Ammon's horn (tissue), 1 donor: Measurements from ENCODE around the gene DDHD1.

ENCODE experiments used
- DNase-seq: peaks from one replicate; pipeline ENCODE4 v3.0.0-alpha.2; 2016; ENCODE audit warnings: low spot score

Gene DDHD1

DNA sequence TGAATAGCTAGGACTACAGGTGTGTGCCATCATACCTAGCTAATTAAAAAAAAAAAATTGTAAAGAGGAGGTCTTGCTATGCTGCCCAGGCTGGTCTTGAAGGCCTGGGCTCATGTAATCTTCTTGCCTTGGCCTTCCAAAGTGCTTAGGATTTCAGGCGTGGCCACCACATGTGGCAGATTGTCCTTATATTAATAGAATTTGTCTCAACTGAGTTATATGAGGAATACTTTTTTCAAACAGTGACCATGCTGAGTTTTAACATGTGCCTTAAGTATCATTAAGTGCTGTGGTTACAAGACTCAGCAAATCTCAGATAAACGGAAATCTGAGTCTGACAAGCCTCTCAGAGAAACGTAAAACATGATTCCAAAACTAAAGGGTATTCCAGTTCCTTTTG is 119.1 kb downstream of the DDHD1 start:
- no peak for DNase-seq

GRCh38 chr14:53032838-53033390 is 120.2 kb downstream of the DDHD1 start:
- no peak for DNase-seq

GRCh38 chr14:53032161-53032803 is 120.8 kb downstream of the DDHD1 start:
- peak; percentile 58 for DNase-seq

DNA sequence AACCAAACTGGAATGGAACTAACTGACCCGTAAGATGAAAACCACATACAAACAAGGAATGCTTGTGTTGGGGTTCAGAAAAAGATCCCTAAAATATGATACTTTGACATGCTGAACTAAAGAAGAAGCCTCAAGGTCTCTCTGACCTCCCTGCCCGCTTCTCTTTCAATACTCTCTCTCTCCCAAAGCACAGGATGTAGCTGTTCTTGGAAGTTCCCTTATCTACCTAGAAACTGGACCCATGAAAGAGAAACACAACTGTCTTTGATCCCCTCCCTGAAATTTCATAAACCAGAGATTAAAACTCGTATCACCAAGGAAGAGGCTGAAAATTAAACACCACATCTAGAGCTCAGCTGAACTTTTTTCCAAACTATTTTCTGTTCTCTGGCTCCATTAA is 125.6 kb downstream of the DDHD1 start:
- DNase-seq: no peak

- DNase-seq: peak; percentile 31
Observed at GRCh38 chr14:53027041-53027440, 126.1 kb downstream of the DDHD1 start.

DNA sequence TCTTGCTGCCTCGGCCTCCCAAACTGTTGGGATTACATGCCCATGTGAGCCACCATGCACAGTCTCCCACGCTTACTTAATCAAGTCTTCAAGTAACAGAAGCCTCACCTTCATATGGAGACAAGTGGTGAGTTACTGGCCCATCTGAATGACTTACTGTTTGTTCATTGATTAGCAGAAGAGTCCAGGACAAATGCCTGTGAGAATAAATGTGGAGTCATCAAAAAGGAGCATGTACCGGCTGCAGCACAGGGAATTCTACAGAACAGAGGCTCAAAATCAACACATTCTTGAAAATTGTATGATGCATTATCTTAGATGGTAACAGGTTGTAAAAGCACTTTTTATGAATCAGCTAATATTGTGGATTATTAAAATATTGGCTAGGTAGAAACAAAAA is 129.8 kb downstream of the DDHD1 start:
- DNase-seq: no peak

DNA sequence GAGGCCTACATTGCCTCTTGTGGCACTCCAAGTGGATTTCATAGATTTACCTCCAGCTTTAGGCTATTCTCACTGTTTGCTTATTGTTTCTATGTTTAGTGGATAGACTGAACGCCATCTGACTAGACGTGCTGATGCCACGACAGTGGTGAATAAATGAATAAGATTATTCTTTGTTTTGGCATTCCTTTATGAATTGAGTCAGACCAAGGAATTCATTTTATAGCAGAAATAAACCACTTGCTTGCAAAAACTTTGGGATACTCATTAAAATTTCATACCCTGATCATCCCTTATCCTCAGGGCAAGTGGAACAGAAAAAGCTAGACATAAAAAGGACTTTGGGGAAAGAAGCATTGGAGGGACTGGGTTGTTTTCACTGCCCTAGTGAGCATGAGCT is 130.5 kb downstream of the DDHD1 start:
- DNase-seq: no peak

DNA sequence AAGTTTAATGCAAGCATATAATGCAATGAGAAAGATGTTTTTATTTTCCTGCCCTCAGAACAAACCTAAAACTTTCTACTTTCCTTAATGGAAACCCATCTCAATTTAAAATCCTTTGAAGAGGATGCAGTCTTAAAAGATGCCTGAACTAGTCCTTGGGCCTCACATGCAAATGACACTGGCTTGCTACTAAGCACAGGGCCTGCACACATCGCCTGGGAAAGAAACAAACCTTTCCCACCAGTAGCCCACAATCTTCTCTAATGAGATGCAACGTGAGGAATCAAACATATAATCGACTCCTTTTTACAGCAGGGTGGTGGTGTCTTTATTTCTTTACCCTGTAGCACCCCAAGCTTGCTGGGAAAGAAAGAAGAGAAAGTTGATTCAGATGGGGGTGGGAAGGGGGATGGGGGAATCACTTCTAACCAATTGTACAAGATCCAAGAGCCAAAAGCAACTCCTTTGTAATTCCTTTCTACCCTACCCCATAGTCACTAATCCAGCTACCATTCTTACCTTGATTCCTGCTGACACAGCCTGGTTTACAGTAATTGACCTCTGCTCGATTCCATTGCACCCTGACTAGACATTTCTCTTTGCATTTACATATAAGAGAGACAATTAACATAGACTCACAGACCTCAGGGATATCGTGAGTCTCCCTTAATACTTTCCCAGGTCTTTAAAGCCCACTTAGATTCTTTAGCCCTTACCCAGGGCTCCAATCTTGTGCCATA is 132.8 kb downstream of the DDHD1 start:
- DNase-seq: no peak

GRCh38 chr14:53019406-53019805 is 133.7 kb downstream of the DDHD1 start:
- no peak for DNase-seq

- no peak for DNase-seq
Observed at GRCh38 chr14:53017837-53018236, 135.3 kb downstream of the DDHD1 start.

GRCh38 chr14:53016919-53017318 is 136.2 kb downstream of the DDHD1 start:
- no peak for DNase-seq

- no peak for DNase-seq
Observed at GRCh38 chr14:53016491-53016890, 136.6 kb downstream of the DDHD1 start.

DNA sequence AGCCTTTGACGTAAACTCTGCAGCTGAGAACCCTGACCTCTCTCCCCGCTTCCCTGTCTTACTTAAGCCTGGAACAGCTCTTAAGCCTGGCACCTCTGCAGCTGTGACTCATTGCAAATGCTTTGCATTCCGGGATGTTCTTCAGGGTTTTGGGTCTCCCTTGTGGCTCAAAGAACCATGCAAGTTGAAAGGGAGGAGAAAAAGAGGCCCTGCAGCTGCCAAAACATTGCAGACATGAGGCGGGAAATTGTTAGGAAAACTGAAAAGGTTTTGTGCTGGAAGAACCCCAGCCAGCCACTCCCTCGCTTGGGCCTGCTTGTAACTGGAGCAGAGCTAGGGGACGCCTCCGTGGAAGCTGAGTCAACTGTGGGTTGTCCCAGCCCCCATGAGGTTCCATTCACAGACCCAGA is 142.1 kb downstream of the DDHD1 start:
- peak; percentile 12 for DNase-seq

DNA sequence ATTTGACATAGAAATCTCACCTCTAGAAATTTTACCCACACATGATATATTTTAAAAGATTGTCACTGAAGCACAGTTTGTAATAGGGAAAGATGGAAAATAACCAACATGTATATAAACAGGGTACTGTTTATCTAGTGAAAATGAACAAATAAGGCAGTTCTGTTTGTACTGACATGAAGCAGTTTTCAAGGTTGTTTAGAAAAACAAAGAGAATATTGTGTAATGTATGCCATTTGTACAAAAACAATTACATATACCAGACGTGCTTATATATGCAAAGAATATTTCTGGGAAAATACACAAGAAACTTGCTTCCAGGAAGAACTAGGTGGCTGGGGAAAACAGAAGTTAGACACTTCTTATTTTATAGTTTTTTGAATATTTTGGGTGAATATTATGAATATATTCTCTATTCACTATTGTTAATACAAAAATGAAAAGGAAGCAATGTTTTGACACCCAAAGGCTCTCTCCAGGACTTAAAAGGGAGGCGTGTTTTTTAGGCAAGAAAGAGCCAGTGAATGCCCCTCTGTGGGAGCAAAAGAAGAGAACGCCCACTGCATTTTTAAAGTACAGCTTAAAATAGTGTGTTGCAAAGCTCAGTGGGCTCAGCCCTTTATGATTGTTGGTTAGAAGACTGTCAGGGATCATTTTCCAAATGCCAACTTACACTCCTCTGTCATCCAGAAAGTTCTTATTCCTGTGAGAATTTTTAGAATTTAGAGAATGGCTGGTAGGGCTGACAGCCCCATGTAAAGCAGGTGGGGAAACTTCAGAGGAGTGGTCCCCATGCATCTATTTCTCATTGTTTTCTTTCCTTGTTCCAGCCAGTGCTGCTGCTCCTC is 142.7 kb downstream of the DDHD1 start:
- DNase-seq: no peak

GRCh38 chr14:53006931-53007562 is 146.1 kb downstream of the DDHD1 start:
- no peak for DNase-seq

- no peak for DNase-seq
Observed at GRCh38 chr14:53004976-53005375, 148.1 kb downstream of the DDHD1 start.

DNA sequence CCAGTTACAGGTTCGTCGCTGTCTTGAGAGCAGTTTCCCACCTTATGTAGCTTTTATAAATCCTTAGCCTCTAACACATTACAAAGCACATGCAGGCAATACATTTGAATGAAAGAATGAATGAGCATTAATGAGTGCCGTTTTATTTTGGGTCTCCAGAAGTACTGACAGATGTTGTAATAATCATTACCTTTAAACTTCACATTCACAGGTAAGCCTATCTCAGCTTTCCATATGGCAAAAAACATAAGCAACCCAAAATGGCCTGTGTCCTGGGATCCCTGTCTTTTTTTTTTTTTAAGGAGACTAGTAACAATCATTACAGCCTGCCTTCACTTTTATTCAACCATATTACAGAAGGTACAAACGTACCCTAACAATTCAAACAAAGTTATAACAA is 149.3 kb downstream of the DDHD1 start:
- DNase-seq: no peak

DNA sequence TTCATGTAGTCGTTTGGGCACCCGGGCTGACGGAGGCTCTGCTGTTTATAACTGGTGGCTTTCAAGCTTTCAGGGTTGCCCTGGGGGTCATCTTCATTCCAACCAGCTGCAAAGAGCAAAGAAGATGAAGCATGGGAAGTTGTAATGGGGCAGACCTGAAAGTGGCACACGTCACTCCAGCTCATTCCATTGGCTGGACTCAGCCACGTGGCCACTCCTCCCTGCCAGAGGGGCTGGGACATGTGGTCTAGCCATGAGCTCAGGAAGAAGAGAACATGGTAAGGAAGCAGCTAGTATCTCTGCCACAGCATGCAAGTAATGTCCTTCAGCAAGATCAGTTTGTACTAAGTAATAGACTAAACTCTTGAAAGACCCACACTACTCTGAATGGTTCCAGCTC is 150.5 kb downstream of the DDHD1 start:
- no peak for DNase-seq

DNA sequence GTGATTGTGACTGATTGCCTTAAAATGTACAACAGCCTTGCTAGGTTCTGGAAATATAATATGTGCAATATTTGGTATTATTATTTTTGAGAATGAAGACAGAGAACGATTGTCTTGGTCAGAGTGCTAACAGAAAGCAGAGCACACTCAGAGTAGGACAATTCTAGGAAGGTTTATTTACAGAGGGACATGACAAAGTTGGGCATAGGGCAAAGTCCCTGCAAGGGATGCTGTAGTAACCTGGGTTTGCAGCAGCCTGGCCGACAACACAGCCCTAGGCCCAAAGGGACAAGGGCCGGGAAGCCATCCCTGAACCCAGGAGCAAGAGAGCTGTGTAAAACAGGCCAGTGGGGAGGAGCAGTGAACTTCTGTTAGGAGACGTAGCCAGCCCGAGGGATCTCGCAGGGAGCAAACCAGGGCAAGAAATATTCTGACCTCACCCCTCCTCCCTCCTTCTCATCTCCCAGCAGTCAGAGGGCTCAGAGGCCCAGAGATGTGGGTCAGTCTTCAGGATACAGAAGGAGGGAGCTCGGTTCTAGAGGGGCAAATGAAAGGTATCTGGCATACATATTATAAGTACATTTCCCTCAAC is 151.2 kb downstream of the DDHD1 start:
- no peak for DNase-seq

DNA sequence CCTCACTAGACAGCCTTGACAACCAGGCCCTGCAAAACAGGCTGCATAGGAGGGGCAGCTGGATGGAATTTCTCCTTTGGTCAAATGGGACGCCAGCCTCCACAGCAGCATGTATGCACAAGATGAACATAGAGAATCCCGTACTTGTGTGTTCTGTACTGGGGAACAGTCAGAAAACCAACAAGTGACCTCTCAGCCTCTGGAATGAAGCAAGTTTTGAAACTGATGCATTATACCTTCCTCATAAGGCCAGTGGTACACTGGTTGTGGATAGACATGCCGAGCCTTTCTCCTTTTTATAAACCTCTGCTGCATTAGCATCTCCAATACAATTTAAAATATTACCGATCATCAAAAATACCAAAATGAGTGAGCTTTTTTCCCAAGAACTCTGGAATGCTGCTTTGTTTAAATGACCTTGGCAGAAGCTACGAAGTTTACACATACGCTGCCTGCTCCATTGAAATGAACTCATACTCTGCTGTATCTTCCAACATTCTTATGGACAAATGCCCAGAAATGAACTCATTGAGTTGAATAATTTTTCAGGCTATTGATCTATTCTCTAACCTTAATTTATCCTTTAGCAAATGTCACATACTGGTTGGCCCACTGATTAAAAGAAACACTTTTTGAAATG is 154.6 kb downstream of the DDHD1 start:
- DNase-seq: no peak

DNA sequence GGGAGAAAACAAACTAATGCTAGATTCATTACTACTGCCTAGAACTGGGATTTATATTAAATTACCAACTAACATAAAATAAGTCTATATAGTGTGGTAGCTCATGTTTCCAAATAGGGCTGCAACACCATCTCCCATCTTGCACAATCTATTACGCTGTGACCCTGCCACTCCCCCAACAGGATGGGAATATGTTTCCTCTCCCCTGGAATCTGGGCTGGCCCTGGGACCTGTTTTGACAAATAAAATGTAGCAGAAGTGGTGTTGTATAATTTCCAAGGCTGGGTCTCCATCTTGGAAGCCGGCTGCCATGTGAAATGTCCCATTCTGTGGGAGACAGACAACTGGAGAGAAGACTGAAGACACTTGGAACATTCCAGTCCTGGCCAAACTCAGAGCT is 156.6 kb downstream of the DDHD1 start:
- DNase-seq: no peak
